Activated CD4-positive, CD25-positive, alpha-beta regulatory T cell treated with anti-CD3 and anti-CD28 coated beads, Interleukin-2, amount 50 U/mL, for 24 hours (primary cell): ENCODE results near the gene MYO3B.
"Not testable (repeated sequence)": the region's sequence is repeated elsewhere in the genome, so short reads cannot be mapped to it uniquely, and the experiment has no call there.

ENCODE experiments used
- ATAC-seq, 2 donors: fragments of 150-1000 bp; cut with Tn5 transposase; one replicate each; pipeline ENCODE4 v1.10.0; 2021; ENCODE audit warnings: mild to moderate bottlenecking in 1 of 2, moderate library complexity in 1 of 2

MYO3B gene

DNA sequence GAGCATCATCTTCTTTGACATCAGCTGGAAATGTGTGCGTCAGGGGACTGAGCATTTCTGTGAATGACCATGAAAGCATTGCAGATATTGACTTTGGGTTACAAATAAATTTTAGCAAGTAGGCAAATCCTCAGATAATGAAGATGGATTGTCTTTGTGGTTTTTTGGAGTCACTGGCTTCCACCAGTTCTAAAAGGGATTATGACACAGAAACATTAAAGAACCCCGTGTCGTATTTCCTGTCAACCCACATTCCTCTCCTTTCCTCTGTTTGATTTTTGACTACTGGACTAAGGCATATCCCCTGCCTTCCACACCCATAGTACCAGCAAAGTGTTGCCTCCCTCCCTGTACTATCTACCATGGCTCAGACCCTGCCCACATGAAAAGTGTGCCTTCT lies 268.1 kb downstream of the MYO3B start:
- ATAC-seq: no peak

DNA sequence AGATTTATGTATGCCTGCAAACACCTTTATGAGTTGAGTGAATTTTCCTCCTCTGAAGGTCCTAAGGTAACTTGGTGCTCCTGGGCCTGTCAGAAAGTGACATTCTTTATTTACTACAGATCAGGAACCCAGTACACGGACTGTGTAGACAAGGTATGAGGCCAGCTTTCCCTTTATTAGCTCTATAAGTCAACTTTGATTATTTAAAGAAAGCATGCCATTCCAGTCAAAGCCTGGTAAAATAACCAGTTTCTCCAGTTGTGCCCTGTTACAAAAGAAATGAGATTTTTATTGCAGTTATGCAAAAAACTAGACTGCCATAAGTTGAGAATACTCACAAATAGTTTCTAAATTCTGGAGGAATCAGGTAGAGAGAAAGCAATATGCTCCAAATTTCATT lies 271.1 kb downstream of the MYO3B start:
- ATAC-seq: no peak

- ATAC-seq: no peak
Observed at GRCh38 chr2:170454471-170455372, 276.8 kb downstream of the MYO3B start.

GRCh38 chr2:170455617-170456426 lies 277.9 kb downstream of the MYO3B start:
- ATAC-seq: no peak

DNA sequence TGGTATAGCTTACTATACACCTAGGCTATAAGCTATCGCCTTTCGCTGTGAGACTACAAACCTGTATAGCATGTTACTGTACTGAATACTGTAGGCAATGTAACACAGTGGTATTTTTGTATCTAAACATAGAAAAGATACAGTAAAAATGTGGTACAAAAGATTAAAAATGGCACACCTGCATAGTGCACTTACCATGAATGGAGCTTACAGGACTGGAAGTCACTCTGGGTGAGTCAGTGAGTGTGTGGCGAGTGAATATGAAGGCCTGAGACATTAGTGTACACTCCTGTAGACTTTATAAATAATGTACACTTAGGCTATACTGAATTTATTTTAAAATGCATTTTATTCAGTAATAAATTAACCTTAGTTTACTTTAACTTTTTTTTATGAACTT lies 279.0 kb downstream of the MYO3B start:
- no peak for ATAC-seq

GRCh38 chr2:170457742-170458141 lies 279.8 kb downstream of the MYO3B start:
- no peak for ATAC-seq

GRCh38 chr2:170461889-170462288 lies 283.9 kb downstream of the MYO3B start:
- ATAC-seq: no peak

DNA sequence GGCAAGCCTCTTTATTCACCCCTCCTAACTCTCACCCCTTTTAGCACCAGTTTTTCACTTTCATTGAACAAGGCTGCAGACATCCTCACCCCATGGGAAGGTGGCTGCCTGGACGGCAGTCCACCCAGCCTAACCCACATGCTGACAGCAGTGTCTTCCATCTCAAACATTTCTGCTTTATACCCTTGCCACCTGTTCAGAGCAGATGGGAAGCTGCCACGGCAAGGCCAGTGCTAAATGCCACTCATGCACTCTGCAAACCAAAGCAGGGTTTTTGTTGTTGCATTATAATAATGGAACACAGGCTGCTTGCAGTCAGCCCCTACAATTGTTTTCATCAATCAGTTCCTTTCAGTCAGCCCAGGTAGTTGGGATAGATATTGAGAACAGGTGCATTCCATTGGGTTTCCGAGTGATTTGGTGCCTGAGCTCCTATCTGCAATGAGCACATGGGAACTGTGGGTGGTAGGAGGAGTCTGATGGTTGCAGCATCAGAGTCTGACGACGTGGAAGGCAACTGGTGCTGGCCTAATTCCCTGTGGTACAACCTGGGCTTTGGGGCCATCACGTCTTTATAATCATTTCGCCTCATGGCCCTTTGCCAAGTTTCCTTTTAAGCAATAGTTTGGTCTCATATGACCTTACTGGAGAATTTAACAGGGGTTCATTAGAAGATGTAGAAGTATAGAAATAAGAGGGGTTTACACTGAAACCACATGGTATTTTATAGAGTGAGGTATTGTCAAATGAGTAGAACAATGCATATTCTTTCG lies 284.7 kb downstream of the MYO3B start:
- ATAC-seq: no peak

DNA sequence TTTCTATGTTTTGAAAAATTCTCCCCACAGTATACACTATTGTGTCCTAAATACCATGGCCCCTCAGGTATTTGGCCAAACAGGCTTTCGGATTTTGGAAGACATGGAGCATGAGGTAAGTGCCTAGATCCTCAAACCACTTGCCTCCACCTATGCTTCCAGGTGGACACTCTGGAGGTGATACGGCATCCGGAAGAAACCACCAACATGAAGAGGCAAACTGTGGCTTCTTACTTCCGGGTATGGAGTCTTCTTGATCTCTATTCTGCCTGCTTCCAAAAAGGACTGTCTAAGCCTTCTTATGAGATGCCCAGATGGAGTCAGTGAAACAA lies 285.2 kb downstream of the MYO3B start:
- ATAC-seq: no peak

GRCh38 chr2:170464268-170464667 lies 286.3 kb downstream of the MYO3B start:
- no peak for ATAC-seq

GRCh38 chr2:170465241-170465640 lies 287.3 kb downstream of the MYO3B start:
- ATAC-seq: no peak

DNA sequence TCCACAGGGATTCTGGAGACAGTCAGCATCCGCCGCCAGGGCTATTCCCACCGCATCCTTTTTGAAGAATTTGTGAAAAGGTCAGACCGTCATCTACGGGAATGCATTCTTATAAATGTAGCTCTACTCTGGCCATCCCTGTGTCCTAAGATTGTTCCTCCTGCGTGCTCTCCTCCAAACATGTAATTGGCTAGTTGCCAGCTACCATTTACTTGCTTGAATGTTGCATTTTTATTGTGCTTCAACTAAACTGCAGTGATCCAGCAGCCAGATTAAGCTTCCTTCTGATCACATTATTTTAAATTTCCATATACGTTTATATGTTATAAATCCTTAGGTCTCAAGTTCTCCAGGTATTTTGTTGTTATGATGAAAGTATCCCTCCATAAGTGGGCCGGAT lies 288.7 kb downstream of the MYO3B start:
- ATAC-seq: no peak

- ATAC-seq: no peak
Observed at GRCh38 chr2:170467568-170468422, 289.8 kb downstream of the MYO3B start.

DNA sequence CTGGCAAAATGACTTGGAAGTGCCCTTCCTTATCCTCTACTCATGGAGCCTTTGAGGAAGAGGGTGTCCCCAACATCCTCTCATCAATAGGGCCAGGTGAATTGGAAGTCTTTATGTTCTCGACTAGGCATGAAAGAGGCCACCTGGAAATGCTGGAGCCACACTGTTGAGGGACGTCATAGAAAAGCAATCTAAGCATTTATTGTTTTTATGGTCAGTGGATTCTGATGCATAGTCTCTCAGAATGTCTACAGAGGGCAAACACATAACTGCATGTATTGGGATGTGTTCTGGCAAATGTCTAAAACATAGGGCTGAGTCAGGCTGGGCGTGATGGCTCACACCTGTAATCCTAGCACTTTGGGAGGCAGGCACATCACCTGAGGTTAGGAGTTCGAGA lies 290.6 kb downstream of the MYO3B start:
- no peak for ATAC-seq

GRCh38 chr2:170472498-170472897 lies 294.6 kb downstream of the MYO3B start:
- not testable (repeated sequence) for ATAC-seq

GRCh38 chr2:170475878-170476277 lies 297.9 kb downstream of the MYO3B start:
- ATAC-seq: no peak

GRCh38 chr2:170477630-170478029 lies 299.7 kb downstream of the MYO3B start:
- ATAC-seq: no peak

DNA sequence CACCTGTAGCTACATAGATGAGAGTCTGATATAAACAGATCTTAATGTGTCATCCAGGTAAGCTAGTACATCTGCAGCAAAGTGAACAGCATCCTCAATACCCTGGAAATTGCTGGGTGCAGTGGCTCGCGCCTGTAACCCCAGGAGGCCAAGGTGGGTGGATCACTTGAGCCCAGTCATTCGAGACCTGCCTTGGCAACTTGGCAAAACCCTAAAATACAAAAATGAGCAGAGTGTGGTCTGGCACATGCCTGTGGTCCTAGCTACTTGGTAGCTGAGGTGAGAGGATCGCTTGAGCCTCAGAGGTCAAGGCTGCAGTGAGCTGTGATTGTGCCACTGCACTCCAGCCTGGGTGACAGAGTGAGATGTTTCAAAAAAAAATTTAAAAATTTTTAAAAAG lies 303.3 kb downstream of the MYO3B start:
- ATAC-seq: no peak

DNA sequence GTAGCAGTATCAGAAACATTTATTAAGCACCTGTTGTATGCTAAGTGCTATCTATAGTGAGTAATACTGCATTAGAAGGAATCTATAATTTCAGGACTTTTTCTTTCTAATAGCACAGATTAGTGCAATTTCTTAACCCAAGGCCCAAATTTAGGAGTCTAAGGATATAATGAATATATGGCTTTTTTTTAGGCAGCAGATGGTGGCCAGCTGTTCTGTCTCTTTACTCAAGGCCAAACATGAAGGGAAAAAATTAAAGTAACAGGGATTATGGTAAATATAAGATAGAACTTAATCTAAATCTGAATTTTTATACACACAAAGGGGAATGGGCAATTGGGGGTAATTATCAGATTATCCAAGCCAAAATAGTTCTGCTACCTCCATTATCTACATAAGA lies 306.6 kb downstream of the MYO3B start:
- no peak for ATAC-seq

DNA sequence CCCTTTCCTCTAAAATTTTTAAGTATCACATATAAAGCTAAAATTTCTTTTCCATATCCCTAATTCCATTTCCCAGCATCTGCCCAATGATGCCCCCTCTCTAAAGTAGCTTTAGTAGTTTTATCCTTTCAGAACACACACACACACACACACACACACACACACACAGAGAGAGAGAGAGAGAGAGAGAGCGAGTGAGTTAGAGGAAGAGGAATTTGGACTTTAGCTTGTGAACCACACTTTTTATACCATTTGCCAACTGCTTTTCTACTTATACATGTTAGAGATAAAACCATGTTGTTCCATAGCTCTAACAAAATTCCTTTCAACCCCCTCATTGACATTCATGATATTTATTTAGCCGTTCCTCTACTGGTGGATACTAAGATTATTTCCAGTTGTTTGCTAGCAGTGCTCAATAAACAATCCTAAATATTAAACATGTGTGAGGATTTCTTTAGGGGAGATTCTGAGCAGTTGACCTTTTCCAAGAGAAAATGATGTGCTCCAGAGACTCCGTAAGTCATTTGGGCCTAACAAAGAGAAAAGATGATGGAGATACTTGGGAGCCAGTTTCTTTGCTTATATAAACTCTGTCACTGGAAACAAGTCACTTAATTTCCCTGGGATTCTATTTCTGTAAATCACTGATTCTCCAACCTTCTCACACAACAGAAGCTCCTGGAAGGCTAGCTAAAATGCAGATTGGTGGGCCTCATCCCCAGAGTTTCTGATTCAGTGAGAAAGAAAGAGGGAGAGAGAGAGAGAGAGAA lies 307.5 kb downstream of the MYO3B start:
- no peak for ATAC-seq

- no peak for ATAC-seq
Observed at GRCh38 chr2:170486730-170487129, 308.8 kb downstream of the MYO3B start.

DNA sequence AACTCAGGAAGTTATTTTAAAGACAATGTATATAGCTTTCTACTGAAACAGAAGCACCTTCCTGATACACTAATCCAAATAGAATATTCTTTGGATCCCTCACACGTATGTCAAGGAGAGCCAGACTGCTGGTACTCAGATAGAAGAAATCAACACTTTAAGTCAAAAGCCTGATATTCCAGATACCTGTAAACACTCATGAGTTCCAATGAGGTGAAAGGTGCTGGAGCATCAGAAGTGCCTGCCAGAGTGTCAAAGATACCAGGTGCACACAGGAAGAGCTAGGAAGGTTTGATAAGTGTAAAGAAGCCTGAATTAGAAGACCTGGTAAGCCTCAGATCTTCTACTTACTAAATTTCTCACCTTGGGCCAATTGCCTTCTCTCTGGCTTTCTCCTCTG lies 310.9 kb downstream of the MYO3B start:
- ATAC-seq: no peak
